Vagina (tissue), 2 donors: ENCODE measurements around the gene FUBP1. TPM values are rescaled to one million over a fixed set of nuclear protein-coding genes. Genes with fewer than 3 reads are reported as not detected.

Source experiments
- DNase-seq, 2 donors: peaks; one replicate each; pipeline ENCODE4 v3.0.0-alpha.2; 2017; ENCODE audit errors: extremely low spot score in 2 of 2
- H3K27ac ChIP-seq: fragments of 200-600 bp; sonication (generic); one replicate; pipeline ENCODE4 v1.5.1; 2019
- H3K27me3 ChIP-seq: fragments of 200-600 bp; sonication (generic); one replicate; pipeline ENCODE4 v1.5.1; 2019
- H3K36me3 ChIP-seq, 2 donors: fragments of 200-600 bp; sonication (generic); one replicate each; pipeline ENCODE4 v1.5.1; 2017 to 2019
- H3K4me1 ChIP-seq: fragments of 200-600 bp; sonication (generic); one replicate; pipeline ENCODE4 v1.5.1; 2019
- H3K4me3 ChIP-seq, 2 donors: fragments of 200-600 bp; sonication (generic); 1 replicate in 1 of 2; 2 replicates in 1 of 2; pipeline ENCODE4 v1.5.1; 2016 to 2019
- H3K9me3 ChIP-seq: fragments of 200-600 bp; sonication (generic); one replicate; pipeline ENCODE4 v1.5.1; 2019
- POLR2A ChIP-seq, 2 donors: fragments of 450-650 bp; IDR thresholded peaks; one replicate each; pipeline ENCODE4 v1.6.1; 2017; ENCODE audit warnings: antibody characterized with exemption in 2 of 2, mild to moderate bottlenecking in 2 of 2, moderate library complexity in 2 of 2
- POLR2AphosphoS5 ChIP-seq, 2 donors: sonication (generic); formaldehyde crosslinking; IDR thresholded peaks; one replicate each; pipeline ENCODE4 v1.9.0; 2017; ENCODE audit warnings: antibody characterized with exemption in 2 of 2, mild to moderate bottlenecking in 2 of 2, low read depth in 1 of 2; ENCODE audit not compliant: insufficient read depth in 1 of 2
- intact Hi-C: fragments of 100-400 bp; cut with DNase I; formaldehyde crosslinking; loops from one replicate; pipeline ENCODE4 v1.15.1; 2023
- total RNA-seq: library from RNA; depleted of rRNA; stranded (reverse); fragments of >200 nt; gene quantifications from one replicate; pipeline ENCODE4 v1.2.3, GENCODE V29; 2016
- TF ChIP-seq, protein P1 (sequence below), 3 experiments: fragments of 450-650 bp in 2 of 3; fragments of 200-600 bp in 1 of 3; sonication (generic) in 1 of 3; IDR thresholded peaks; one replicate each; pipeline ENCODE4 v1.5.1; 2017 to 2019; ENCODE audit warnings: antibody characterized with exemption in 3 of 3, mild to moderate bottlenecking in 2 of 3, moderate library complexity in 2 of 3

FUBP1 gene
- total RNA-seq, 1 donor from 2014 or later = 85.7 TPM

DNA sequence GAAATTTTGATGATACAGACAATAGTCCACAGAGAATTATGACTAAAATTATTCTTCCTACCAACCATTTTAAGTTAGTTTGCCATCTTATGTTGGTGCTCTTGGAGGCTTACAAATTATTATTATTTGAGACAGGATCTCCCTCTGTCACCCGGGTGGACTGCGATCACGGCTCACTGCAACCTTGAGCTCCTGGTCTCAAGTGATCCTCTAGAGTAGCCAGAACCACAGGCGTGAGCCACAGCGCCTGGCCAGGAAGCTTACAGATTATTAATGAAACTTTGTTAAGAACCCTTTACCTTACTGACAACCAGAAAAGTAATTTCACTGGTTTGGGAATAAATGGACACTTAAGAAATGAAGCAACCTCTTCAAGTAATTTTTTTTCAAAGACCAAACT is 17.9 kb upstream of the FUBP1 start:
- Histone ChIP-seq H3K27ac (no peak overlapping the region), H3K9me3 (no peaks in the 10 kb centered on the region), H3K4me3 (no peak overlapping the region), H3K27me3 (no peaks in the 10 kb centered on the region), H3K36me3 (peaks cover 0 to 7% of the 10 kb centered on the region in 2 donors), H3K4me1 (no peaks in the 10 kb centered on the region)
- intact Hi-C loops = no loop called here
- no peak for TF ChIP-seq POLR2AphosphoS5 (IDR thresholded peaks at IDR 0.05; ENCODE audit: insufficient read depth in 1 of 2, low read depth in 1 of 2)
- no peak for TF ChIP-seq POLR2A (IDR thresholded peaks at IDR 0.05)
- TF ChIP-seq, protein P1, sequence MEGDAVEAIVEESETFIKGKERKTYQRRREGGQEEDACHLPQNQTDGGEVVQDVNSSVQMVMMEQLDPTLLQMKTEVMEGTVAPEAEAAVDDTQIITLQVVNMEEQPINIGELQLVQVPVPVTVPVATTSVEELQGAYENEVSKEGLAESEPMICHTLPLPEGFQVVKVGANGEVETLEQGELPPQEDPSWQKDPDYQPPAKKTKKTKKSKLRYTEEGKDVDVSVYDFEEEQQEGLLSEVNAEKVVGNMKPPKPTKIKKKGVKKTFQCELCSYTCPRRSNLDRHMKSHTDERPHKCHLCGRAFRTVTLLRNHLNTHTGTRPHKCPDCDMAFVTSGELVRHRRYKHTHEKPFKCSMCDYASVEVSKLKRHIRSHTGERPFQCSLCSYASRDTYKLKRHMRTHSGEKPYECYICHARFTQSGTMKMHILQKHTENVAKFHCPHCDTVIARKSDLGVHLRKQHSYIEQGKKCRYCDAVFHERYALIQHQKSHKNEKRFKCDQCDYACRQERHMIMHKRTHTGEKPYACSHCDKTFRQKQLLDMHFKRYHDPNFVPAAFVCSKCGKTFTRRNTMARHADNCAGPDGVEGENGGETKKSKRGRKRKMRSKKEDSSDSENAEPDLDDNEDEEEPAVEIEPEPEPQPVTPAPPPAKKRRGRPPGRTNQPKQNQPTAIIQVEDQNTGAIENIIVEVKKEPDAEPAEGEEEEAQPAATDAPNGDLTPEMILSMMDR (IDR thresholded peaks at IDR 0.05) = no peak
- no peak for DNase-seq

DNA sequence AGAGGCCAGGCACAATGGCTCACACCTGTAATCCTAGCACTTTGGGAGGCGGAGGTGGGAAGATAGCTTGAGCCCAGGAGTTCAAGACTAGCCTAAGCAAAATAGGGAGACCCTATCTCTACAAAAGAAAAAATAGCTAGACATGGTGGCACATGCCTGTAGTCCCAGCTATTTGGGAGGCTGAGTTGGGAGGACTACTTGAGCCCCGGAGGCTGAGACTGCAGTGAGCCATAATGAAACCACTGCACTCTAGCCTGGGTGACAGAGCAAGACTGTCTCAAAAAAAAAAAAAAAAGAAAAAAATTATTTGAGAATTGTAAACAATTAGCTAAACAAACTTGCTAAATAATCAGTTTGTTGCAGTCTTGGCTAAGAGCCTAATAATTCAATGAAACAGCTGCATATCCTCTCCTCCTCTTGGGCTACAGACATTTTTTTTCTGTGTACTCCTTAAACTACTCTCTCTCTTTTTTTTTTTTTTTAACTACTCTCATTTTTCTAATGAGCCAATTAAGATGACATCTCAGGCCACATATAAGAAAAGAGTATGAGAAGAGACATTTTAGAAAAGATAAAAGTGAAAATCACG is 15.3 kb upstream of the FUBP1 start:
- Histone ChIP-seq H3K4me3 (no peak overlapping the region), H3K27ac (no peak overlapping the region), H3K36me3 (peaks cover 0 to 7% of the 10 kb centered on the region in 2 donors), H3K9me3 (no peaks in the 10 kb centered on the region), H3K27me3 (no peaks in the 10 kb centered on the region), H3K4me1 (no peaks in the 10 kb centered on the region)
- intact Hi-C loops = no loop called here
- TF ChIP-seq POLR2AphosphoS5 (IDR thresholded peaks at IDR 0.05; ENCODE audit: insufficient read depth in 1 of 2, low read depth in 1 of 2) (no peak), POLR2A (IDR thresholded peaks at IDR 0.05) (no peak)
- TF ChIP-seq, protein P1 (IDR thresholded peaks at IDR 0.05) = no peak
- no peak for DNase-seq

DNA sequence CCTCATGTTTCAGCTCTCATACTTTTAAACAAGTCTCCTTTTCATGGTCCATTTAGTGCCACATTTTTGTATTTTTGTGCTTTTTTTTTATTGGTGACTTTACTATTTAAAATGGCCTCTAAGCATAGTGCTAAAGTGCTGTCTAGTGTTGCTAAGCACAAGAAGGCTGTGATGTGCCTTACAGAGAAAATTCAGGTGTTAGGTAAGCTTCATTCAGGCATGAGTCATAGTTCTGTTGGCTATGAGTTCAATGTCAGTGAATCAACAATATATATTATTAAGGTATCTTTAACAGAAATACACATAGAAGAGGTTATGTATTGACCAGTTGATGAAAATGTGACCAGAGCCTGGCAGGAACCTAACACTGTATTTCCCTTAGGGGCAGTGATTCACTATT is 12.8 kb upstream of the FUBP1 start:
- no peak overlapping the region for H3K4me3 ChIP-seq
- H3K4me1 ChIP-seq = no peaks in the 10 kb centered on the region
- no peaks in the 10 kb centered on the region for H3K9me3 ChIP-seq
- no peak overlapping the region for H3K27ac ChIP-seq
- no peak for DNase-seq
- no peaks in the 10 kb centered on the region for H3K27me3 ChIP-seq
- peaks cover 0 to 7% of the 10 kb centered on the region in 2 donors for H3K36me3 ChIP-seq
- TF ChIP-seq POLR2AphosphoS5 (IDR thresholded peaks at IDR 0.05; ENCODE audit: insufficient read depth in 1 of 2, low read depth in 1 of 2) (no peak), POLR2A (IDR thresholded peaks at IDR 0.05) (no peak)
- TF ChIP-seq, protein P1 (IDR thresholded peaks at IDR 0.05) = no peak
- intact Hi-C loops = no loop called here

DNA sequence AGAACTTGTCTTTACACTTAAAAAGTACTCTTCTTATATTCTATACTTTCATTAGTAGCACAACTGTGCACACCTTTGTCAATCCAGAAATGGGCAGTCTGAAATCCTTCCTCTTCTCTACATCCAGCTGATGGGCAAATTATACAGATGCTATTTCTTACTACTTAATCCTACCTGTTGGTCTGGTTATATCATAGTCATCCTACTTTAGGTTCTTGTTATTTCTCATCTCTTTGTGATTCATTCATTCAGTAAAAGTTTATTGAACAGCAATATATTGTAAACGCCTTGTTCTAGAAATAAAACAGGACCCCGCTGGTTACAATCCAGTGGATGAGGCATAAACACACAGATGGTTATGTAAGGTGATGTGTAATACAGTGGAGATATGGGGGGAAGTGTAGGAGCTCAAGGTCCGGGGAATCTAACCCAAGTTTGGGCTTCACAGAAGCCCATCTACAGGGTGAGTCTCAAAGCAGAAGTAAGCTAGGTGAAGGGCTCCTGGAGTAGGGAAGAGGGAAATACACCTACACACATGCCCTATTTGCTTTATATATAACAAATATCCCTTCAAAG is 11.8 kb upstream of the FUBP1 start:
- Histone ChIP-seq H3K4me1 (no peaks in the 10 kb centered on the region), H3K36me3 (peaks cover 0 to 7% of the 10 kb centered on the region in 2 donors)
- DNase-seq = no peak

More for the DNA sequence above, 11.8 kb upstream of the FUBP1 start:
- H3K27me3 ChIP-seq = no peaks in the 10 kb centered on the region
- H3K4me3 ChIP-seq = no peak overlapping the region
- H3K9me3 ChIP-seq = no peaks in the 10 kb centered on the region
- intact Hi-C loops = no loop called here
- H3K27ac ChIP-seq = no peak overlapping the region
- TF ChIP-seq POLR2AphosphoS5 (IDR thresholded peaks at IDR 0.05; ENCODE audit: insufficient read depth in 1 of 2, low read depth in 1 of 2) (peak in 1 of 2 donors; percentile 18), POLR2A (IDR thresholded peaks at IDR 0.05) (no peak)
- TF ChIP-seq, protein P1 (IDR thresholded peaks at IDR 0.05) = no peak
